GM19035 (cell line): ENCODE results near the gene TTBK2.
"Not testable (repeated sequence)": the region's sequence is repeated elsewhere in the genome, so short reads cannot be mapped to it uniquely, and the experiment has no call there.

Source experiments
- ATAC-seq: cut with Tn5 transposase; IDR thresholded peaks from one replicate; pipeline ENCODE4 v1.9.1; 2021; ENCODE audit not compliant: unreplicated experiment

TTBK2 gene

GRCh38 chr15:42920519-42921341 lies at the start of gene TTBK2:
Gene TTBK2, minus strand, starts transcription at chr15:42920778. Its CDS starts 42,161 bp downstream, at chr15:42878617.
- ATAC-seq, result peak; percentile 94

- no peak for ATAC-seq
Observed at GRCh38 chr15:42964476-42964875, 43.9 kb upstream of the TTBK2 start.

DNA sequence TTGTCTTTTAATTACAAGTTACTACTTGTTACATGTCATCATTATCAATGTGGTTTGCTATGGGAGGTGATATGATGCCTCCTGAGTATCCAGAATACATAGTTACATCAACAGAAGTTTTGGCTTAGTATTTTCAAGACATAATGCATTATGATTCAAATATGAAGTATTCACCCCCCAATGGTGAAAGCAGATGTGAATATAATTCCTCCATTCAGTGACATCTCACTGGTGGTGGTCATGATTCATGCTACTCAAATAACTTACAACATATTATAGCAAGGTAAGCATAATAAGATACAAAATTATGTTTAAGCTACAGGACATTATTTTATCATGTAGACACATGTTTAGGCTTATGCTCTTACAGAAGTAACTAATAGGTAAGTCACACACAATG lies 34.9 kb upstream of the TTBK2 start:
- ATAC-seq, result no peak

- ATAC-seq, result no peak
Observed at GRCh38 chr15:42954291-42954690, 33.7 kb upstream of the TTBK2 start.

GRCh38 chr15:42948898-42949297 lies 28.3 kb upstream of the TTBK2 start:
- not testable (repeated sequence) for ATAC-seq

DNA sequence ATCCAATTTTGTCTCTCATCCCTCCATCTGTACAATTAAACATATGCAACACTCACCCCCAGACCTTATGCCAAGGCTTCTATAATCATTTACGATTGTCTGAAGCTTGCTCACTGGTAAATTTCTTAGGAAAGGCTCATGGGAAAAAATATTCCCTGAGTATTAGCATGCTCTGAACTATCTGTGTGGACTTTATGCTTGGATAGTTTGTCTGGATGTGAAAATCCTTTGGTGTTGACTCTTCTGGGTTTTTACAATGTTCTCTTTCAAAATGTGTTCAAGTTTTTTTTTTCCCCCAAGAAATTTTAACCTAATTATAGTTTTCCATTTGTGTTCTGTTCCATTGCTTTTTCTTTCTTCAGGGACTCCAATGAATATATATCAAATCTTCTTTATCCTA lies 19.9 kb upstream of the TTBK2 start:
- no peak for ATAC-seq

- no peak for ATAC-seq
Observed at GRCh38 chr15:42939841-42940240, 19.3 kb upstream of the TTBK2 start.

DNA sequence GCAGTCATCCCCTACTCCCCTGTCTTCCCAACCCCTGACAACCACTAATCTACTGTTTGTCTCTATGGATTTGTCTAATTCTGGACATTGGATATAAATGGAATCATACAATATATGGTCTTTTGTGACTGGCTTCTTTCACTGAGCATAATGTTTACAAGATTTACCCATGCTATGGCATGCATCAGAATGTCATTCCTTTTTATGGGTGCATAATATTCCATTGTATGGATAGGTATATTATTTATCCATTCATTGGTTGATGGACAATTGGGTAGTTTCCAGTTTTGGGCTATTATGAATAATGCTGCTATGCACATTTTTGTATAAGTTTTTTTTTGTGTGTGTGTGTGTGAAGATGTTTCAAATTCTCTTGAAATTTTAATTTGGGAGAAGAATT lies 16.6 kb upstream of the TTBK2 start:
- ATAC-seq, result no peak

DNA sequence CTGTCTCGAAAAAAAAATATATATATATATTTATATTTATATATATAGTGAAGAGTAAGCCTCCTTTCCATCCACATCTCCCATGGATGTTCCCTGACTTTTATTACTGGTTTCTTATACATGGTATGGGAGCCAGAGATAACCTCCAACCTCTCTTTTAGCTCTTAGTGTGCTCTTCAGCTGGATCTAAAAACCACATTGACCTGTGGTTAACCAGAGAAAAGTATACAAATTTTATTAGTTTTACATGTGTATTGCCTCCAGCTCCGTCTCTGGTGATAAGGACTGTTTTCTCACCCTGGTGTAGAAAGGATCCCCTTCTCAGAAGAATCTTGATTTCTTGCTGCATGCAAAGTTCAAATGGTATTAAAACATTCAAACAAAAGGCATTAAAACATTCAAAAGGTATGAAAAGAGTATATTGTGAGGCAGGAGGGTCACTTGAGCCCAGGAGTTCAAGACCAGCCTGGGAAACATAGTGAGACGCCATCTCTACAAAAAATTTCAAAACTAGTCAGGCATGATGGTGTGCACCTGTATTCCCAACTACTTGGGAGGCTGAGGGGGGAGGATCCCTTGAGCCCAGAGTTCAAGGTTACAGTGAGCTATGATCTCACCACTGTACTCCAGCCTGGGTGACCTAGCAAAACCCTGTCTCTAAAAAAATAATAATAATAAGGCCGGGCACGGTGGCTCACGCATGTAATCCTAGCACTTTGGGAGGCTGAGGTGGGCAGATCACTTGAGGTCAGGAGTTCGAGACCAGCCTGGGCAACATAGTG lies 13.5 kb upstream of the TTBK2 start:
- no peak for ATAC-seq

DNA sequence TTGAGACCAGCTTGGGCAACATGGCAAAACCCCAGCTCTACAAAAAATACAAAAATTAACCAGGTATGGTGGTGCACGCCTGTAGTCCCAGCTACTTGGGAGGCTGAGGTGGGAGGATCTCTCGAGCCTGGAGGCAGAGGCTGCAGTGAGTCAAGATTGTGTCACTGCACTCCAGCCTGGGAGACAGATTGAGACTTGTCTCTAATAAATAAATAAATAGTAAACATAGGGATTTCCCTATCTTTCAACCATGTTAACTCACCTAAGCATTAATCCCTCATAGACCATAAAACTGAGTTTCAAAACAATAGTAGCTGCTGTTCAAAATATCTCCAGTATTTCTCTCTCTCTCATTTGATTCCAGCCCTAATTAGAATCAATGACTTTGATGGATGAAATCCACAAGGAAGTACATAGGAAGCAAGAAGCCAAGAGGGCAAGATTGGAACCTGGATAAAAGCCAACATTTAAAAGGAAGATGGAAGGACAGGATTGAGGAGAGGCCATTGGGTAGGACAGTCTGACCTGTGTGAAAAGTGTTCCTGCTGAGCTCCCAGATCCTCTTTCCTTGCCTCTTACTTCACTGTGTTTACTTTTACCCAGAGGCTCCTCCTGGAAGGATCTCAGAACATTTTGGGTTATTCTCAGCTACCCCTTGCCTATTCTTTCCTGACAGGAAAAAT lies 12.4 kb upstream of the TTBK2 start:
- ATAC-seq, result no peak

- no peak for ATAC-seq
Observed at GRCh38 chr15:42931702-42932486, 11.3 kb upstream of the TTBK2 start.

- ATAC-seq, result no peak
Observed at GRCh38 chr15:42929306-42929848, 8.8 kb upstream of the TTBK2 start.

DNA sequence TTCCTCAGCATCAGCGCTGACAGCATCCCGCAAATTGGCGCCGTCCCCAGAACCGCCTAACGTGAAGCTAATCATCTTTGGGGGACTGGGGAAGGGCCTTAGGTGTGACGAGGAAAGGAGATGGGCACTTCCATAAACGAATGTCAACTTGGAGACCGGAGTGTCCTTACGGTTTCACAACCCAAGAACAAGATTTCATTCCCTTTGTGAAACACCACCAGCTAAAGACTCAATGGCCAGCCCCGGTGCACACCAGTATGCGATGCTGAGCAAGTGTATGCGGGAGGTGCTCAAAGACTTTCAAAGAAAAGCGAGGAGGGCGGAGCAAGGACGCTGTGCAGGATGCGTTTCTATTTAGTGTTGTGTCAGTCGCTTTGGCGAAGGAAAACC lies 759 bp upstream of the TTBK2 start:
- no peak for ATAC-seq

DNA sequence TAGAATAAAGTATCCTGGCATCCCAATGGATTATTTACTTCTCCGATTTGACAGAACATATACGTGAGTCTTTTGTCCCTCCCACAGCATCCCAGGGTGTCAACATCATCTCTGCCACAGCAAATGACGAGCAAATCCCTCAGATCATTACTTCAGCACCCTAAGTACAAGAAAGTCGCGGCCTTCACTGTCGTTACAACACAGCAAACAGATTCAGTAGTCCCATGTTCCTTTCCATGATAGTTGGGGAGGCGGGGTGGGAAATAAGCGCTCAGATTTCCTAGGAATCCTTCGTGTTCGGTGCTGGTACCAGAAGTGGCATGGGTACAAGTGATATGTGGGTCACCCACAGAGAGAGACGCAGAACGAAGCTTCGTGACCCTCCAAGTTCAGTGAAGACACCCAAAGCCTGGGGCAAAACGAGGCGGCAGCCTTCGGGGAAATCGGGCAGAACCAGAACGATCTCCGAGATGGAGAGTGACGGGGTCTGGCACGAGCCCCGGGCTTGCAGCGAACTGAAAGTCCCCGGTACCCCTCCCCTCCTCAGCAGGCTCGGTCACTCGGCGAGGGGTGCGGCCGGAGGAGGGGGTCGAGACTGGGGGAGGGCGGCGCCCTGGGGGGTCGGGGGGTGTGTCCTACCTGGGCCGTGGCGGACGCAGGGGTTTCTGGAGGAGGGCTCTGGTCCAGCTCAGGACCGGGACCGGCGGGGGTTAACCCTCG lies 619 bp downstream of the TTBK2 start:
- peak; percentile 34 for ATAC-seq

- no peak for ATAC-seq
Observed at GRCh38 chr15:42919308-42919707, 1.3 kb downstream of the TTBK2 start.

GRCh38 chr15:42918047-42918446 lies 2.5 kb downstream of the TTBK2 start:
- no peak for ATAC-seq

GRCh38 chr15:42915654-42916315 lies 4.8 kb downstream of the TTBK2 start:
- no peak for ATAC-seq

GRCh38 chr15:42914728-42915497 lies 5.7 kb downstream of the TTBK2 start:
- no peak for ATAC-seq
